Limb (tissue), 2 donors: ENCODE measurements around the gene SEC23A.

Experiments
- DNase-seq, 2 donors: peaks; one replicate each; pipeline ENCODE4 v3.0.0-alpha.2; 2016; ENCODE audit errors: extremely low spot score in 2 of 2

Gene SEC23A

DNA sequence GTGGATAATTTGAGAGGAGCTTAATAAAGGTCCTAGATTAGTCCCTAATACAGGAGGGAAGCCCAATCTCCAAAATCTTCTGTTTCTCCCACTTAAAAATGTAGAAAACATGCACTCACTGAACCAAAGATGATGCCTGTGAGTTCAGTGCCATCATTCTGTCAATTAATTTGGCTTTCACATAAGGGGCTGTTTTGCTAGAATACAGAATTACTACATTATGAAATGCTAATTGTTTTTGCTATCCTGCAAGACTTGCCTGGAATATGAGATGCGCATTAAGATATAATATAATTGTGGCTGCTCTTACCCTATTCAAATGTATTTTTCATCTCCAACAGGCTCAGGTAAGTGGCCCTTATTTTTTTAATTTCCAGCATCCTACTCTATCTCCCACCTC, 111.7 kb downstream of the SEC23A start:
- no peak for DNase-seq

DNA sequence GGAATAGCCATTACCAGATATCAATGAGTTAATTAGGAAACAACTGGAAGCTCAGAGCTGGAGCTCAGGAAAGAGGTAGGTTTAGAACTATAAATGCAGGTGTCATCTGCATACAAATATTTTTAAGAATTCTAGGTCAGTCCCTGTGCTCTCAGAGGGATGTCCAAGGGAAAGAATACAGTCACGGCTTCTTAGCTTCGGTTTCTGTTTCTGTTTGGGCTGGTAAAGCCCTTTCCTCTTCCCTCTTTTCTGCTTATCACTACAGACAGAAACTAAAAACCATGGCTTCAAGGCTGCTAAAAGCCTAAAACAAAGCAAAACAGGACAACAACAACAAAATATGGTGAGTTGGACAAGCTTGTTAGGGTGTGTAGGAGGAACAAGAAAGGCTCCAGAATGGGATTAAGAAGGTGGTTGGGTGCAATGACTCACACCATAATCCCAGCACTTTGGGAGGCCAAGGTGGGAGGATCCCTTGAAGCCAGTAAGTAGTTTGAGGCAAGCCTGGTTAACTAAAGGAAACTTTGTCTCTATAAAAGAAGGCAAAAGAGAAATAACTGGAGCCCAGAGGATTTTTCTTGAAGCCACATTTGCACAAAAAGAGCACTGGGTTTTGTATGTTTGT, 113.0 kb downstream of the SEC23A start:
- no peak for DNase-seq

DNA sequence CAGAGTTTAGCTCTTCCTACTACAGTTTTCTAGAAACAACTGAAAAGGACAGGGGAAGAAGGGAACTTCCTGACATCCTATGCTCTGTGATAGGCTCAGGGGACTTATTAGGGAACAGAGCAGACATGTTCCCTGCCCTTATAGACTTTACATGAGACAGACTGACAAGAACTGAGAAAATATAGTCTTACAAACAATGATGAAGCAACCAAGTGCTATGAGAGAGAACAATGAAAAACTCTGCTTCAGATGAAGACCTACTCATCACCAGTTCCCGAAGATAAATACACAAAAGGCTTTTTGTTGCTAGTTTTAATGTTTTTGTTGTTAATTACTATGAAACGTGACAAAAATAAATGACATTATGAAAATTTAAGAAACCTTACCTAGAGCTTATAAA, 115.3 kb downstream of the SEC23A start:
- no peak for DNase-seq

DNA sequence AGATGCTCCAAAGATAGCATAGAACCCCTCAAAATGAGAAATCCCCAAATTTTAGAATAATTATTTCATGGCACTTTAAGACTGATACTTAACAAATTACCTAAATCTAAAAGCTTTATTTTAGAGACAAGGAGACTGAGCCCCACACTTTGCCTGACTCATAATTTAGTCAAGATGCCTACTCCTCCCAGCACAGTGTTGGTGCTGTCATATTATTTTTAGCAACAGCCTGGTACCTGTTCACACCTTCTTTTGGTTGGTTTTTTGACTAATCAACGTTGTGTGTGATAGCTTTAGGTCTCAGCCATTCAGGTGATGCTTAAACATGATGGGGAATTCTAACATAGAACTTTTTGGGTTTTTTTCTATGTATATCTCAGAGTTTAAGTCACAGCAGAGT, 120.2 kb downstream of the SEC23A start:
- no peak for DNase-seq

GRCh38 chr14:38982278-38982677, 120.8 kb downstream of the SEC23A start:
- no peak for DNase-seq
